ENCODE data around the gene CHAMP1.

- no peak for TF ChIP-seq HDAC1 (CRISPR knock-in tag; IDR thresholded peaks at IDR 0.05)
- no peak for TF ChIP-seq PREB (CRISPR knock-in tag; IDR thresholded peaks at IDR 0.05)
- no peak for TF ChIP-seq ARID2 (CRISPR knock-in tag; IDR thresholded peaks at IDR 0.05; ENCODE audit: borderline replicate concordance)
- no peak for TF ChIP-seq EP300 (IDR thresholded peaks at IDR 0.05; ENCODE audit: low read depth in 2 of 2, low read length in 2 of 2)
- no peak for TF ChIP-seq EP300 (CRISPR knock-in tag; IDR thresholded peaks at IDR 0.05; ENCODE audit: borderline replicate concordance)
- TF ChIP-seq, protein P1, sequence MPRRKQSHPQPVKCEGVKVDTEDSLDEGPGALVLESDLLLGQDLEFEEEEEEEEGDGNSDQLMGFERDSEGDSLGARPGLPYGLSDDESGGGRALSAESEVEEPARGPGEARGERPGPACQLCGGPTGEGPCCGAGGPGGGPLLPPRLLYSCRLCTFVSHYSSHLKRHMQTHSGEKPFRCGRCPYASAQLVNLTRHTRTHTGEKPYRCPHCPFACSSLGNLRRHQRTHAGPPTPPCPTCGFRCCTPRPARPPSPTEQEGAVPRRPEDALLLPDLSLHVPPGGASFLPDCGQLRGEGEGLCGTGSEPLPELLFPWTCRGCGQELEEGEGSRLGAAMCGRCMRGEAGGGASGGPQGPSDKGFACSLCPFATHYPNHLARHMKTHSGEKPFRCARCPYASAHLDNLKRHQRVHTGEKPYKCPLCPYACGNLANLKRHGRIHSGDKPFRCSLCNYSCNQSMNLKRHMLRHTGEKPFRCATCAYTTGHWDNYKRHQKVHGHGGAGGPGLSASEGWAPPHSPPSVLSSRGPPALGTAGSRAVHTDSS (CRISPR knock-in tag; conservative IDR thresholded peaks at IDR 0.05) = no peak
- TF ChIP-seq RFX5 (IDR thresholded peaks at IDR 0.05; ENCODE audit: low read depth, low read length) = no peak
- TF ChIP-seq ARID5B (CRISPR knock-in tag; IDR thresholded peaks at IDR 0.05) = no peak
- TF ChIP-seq ZKSCAN1 (IDR thresholded peaks at IDR 0.05; ENCODE audit: low read length) = no peak
- TF ChIP-seq SRSF9 (IDR thresholded peaks at IDR 0.05; ENCODE audit: borderline replicate concordance, insufficient read depth, low read depth, low read length, poor library complexity, severe bottlenecking) = no peak
Measured at GRCh38 chr13:114266241-114266640, 48.1 kb upstream of the CHAMP1 start.
